Activated CD4-positive, alpha-beta T cell treated with anti-CD3 and anti-CD28 coated beads, Interleukin-2, amount 10 ng/mL, durations not matched to agents 7 days and 5 days (primary cell): ENCODE data around the gene FAM241B. TPM values are rescaled to one million over a fixed set of nuclear protein-coding genes. Genes with fewer than 3 reads are reported as not detected.

Experiments
- CTCF ChIA-PET: fragments of 350-600 bp; sonication (Branson Sonifier 250); formaldehyde crosslinking; loops from one replicate; lab custom pipeline; 2021; ENCODE audit warnings: antibody characterized with exemption; lab: Charles Lee
- POLR2A ChIA-PET: fragments of 350-600 bp; sonication (Branson Sonifier 250); formaldehyde crosslinking; loops from one replicate; lab custom pipeline; 2021; ENCODE audit warnings: antibody characterized with exemption; lab: Charles Lee
- DNase-seq: peaks from one replicate; pipeline ENCODE4 v3.0.0-alpha.2; 2020
- H3K27ac Mint-ChIP-seq: one replicate; pipeline ENCODE4 v1.8.0; 2021; ENCODE audit warnings: mild to moderate bottlenecking, moderate library complexity, mixed read lengths
- H3K27me3 Mint-ChIP-seq: one replicate; pipeline ENCODE4 v1.8.0; 2021; ENCODE audit warnings: mixed read lengths
- H3K36me3 Mint-ChIP-seq: one replicate; pipeline ENCODE4 v1.8.0; 2021; ENCODE audit warnings: low read depth, mixed read lengths
- H3K4me1 Mint-ChIP-seq: one replicate; pipeline ENCODE4 v1.8.0; 2021; ENCODE audit warnings: mixed read lengths
- H3K4me3 Mint-ChIP-seq: one replicate; pipeline ENCODE4 v1.8.0; 2021; ENCODE audit warnings: mild to moderate bottlenecking, moderate library complexity, mixed read lengths
- H3K9me3 Mint-ChIP-seq: one replicate; pipeline ENCODE4 v1.8.0; 2021; ENCODE audit warnings: mixed read lengths
- total RNA-seq, 2 experiments: library from RNA; stranded (reverse); gene quantifications; one replicate each; pipeline ENCODE4 v1.2.3, GENCODE V29; 2021

Gene FAM241B
- 1 to 10 TPM; 3.4 to 4.2 TPM for total RNA-seq

GRCh38 chr10:69629897-69630650 is at the start of gene FAM241B:
TSS of gene FAM241B (plus strand) at chr10:69630247. CDS start at chr10:69631744, 1,497 bp downstream.
- no peaks in the 10 kb centered on the region for H3K27me3 Mint-ChIP-seq

GRCh38 chr10:69580435-69580834 is 49.6 kb upstream of the FAM241B start:
- ChIA-PET CTCF (interaction anchor here (1.5 kb wide), 1 partner anchor 9 kb away, joined by 4 read pairs; no protein-coding TSS in a partner anchor), POLR2A (no interaction called here)
- H3K9me3 Mint-ChIP-seq, result no peaks in the 10 kb centered on the region
- no peak for DNase-seq
- no peaks in the 10 kb centered on the region for H3K4me1 Mint-ChIP-seq
- H3K27me3 Mint-ChIP-seq, result peaks cover 57% of the 10 kb centered on the region
- H3K4me3 Mint-ChIP-seq, result no peak overlapping the region
- H3K27ac Mint-ChIP-seq, result no peak overlapping the region
- no peaks in the 10 kb centered on the region for H3K36me3 Mint-ChIP-seq

More at GRCh38 chr10:69629897-69630650, at the start of gene FAM241B:
- peaks cover 16% of the 10 kb centered on the region for H3K4me1 Mint-ChIP-seq
- peak; percentile 81 for DNase-seq
- CTCF ChIA-PET, result interaction anchor here (0.8 to 2.5 kb wide), 8 partner anchors 9 to 222 kb away, joined by 3 to 6 read pairs (median 4); no protein-coding TSS in a partner anchor
- POLR2A ChIA-PET, result no interaction called here
- H3K4me3 Mint-ChIP-seq, result peak within 1 kb of the TSS; percentile 61
- H3K9me3 Mint-ChIP-seq, result peaks cover 3% of the 10 kb centered on the region
- H3K27ac Mint-ChIP-seq, result peak within 1 kb of the TSS; percentile 51
- peaks cover 2% of the 10 kb centered on the region for H3K36me3 Mint-ChIP-seq

- ChIA-PET POLR2A (no interaction called here), CTCF (interaction anchor here (1.2 kb wide), 1 partner anchor 16 kb away, joined by 3 read pairs; no protein-coding TSS in a partner anchor)
- Mint-ChIP-seq H3K27ac (no peak overlapping the region), H3K9me3 (peaks cover 2% of the 10 kb centered on the region), H3K4me3 (no peak overlapping the region), H3K4me1 (peaks cover 4% of the 10 kb centered on the region), H3K27me3 (peaks cover 36% of the 10 kb centered on the region), H3K36me3 (no peaks in the 10 kb centered on the region)
- DNase-seq, result no peak
These were observed 46.9 kb upstream of the FAM241B start for GRCh38 chr10:69583106-69583505.

GRCh38 chr10:69584624-69585023 is 45.4 kb upstream of the FAM241B start:
- no peak for DNase-seq
- CTCF ChIA-PET, result no interaction called here

GRCh38 chr10:69588358-69588757 is 41.7 kb upstream of the FAM241B start:
- CTCF ChIA-PET, result interaction anchor here (1.2 kb wide), 1 partner anchor 25 kb away, joined by 4 read pairs; no protein-coding TSS in a partner anchor
- POLR2A ChIA-PET, result interaction anchor here (0.7 kb wide), 1 partner anchor 75 kb away, joined by 3 read pairs; no protein-coding TSS in a partner anchor
- Mint-ChIP-seq H3K27me3 (peaks cover 3% of the 10 kb centered on the region), H3K4me1 (peaks cover 16% of the 10 kb centered on the region), H3K9me3 (peaks cover 2% of the 10 kb centered on the region), H3K4me3 (no peak overlapping the region), H3K27ac (no peak overlapping the region), H3K36me3 (no peaks in the 10 kb centered on the region)
- DNase-seq, result no peak

More at GRCh38 chr10:69584624-69585023, 45.4 kb upstream of the FAM241B start:
- H3K4me3 Mint-ChIP-seq, result no peak overlapping the region
- no peak overlapping the region for H3K27ac Mint-ChIP-seq
- peaks cover 23% of the 10 kb centered on the region for H3K27me3 Mint-ChIP-seq
- peaks cover 2% of the 10 kb centered on the region for H3K9me3 Mint-ChIP-seq
- peaks cover 16% of the 10 kb centered on the region for H3K4me1 Mint-ChIP-seq
- H3K36me3 Mint-ChIP-seq, result no peaks in the 10 kb centered on the region
- POLR2A ChIA-PET, result no interaction called here

- DNase-seq, result no peak
- Mint-ChIP-seq H3K36me3 (no peaks in the 10 kb centered on the region), H3K4me3 (no peak overlapping the region), H3K27ac (no peak overlapping the region), H3K4me1 (no peaks in the 10 kb centered on the region), H3K27me3 (peaks cover 36% of the 10 kb centered on the region), H3K9me3 (no peaks in the 10 kb centered on the region)
- ChIA-PET POLR2A (no interaction called here), CTCF (interaction anchor here (1.6 to 2.1 kb wide), 2 partner anchors 29 to 73 kb away, joined by 3 to 5 read pairs; no protein-coding TSS in a partner anchor)
These were observed 29.2 kb upstream of the FAM241B start for GRCh38 chr10:69600761-69601330.

GRCh38 chr10:69609077-69609476 is 21.0 kb upstream of the FAM241B start:
- no peak overlapping the region for H3K4me3 Mint-ChIP-seq
- H3K36me3 Mint-ChIP-seq, result no peaks in the 10 kb centered on the region
- ChIA-PET POLR2A (no interaction called here), CTCF (no interaction called here)
- no peaks in the 10 kb centered on the region for H3K4me1 Mint-ChIP-seq
- DNase-seq, result no peak
- no peak overlapping the region for H3K27ac Mint-ChIP-seq
- no peaks in the 10 kb centered on the region for H3K9me3 Mint-ChIP-seq
- H3K27me3 Mint-ChIP-seq, result peaks cover 30% of the 10 kb centered on the region

- ChIA-PET POLR2A (no interaction called here), CTCF (interaction anchor here (1.2 kb wide), 1 partner anchor 24 kb away, joined by 4 read pairs; no protein-coding TSS in a partner anchor)
- Mint-ChIP-seq H3K27me3 (peaks cover 22% of the 10 kb centered on the region), H3K4me3 (no peak overlapping the region), H3K36me3 (no peaks in the 10 kb centered on the region), H3K4me1 (no peaks in the 10 kb centered on the region), H3K27ac (no peak overlapping the region), H3K9me3 (no peaks in the 10 kb centered on the region)
- no peak for DNase-seq
These were observed 17.3 kb upstream of the FAM241B start for GRCh38 chr10:69612760-69613159.

- Mint-ChIP-seq H3K4me1 (no peaks in the 10 kb centered on the region), H3K9me3 (no peaks in the 10 kb centered on the region), H3K27ac (no peak overlapping the region), H3K4me3 (no peak overlapping the region), H3K27me3 (peaks cover 14% of the 10 kb centered on the region), H3K36me3 (no peaks in the 10 kb centered on the region)
- ChIA-PET POLR2A (no interaction called here), CTCF (no interaction called here)
- DNase-seq, result no peak
These were observed 15.9 kb upstream of the FAM241B start for GRCh38 chr10:69614130-69614529.

- Mint-ChIP-seq H3K27me3 (peaks cover 2% of the 10 kb centered on the region), H3K9me3 (no peaks in the 10 kb centered on the region), H3K4me3 (no peak overlapping the region), H3K27ac (no peak overlapping the region), H3K36me3 (no peaks in the 10 kb centered on the region), H3K4me1 (peaks cover 9% of the 10 kb centered on the region)
- no peak for DNase-seq
- CTCF ChIA-PET, result interaction anchor here (1.2 kb wide), 1 partner anchor 29 kb away, joined by 3 read pairs; no protein-coding TSS in a partner anchor
- POLR2A ChIA-PET, result no interaction called here
These were observed 13.7 kb upstream of the FAM241B start for GRCh38 chr10:69616358-69616757.

- peaks cover 7% of the 10 kb centered on the region for H3K36me3 Mint-ChIP-seq
- peaks cover 12% of the 10 kb centered on the region for H3K9me3 Mint-ChIP-seq
- no peak for DNase-seq
- peaks cover 16% of the 10 kb centered on the region for H3K4me1 Mint-ChIP-seq
- ChIA-PET POLR2A (no interaction called here), CTCF (interaction anchor here (1.3 kb wide), 1 partner anchor 11 kb away, joined by 4 read pairs; no protein-coding TSS in a partner anchor)
- no peaks in the 10 kb centered on the region for H3K27me3 Mint-ChIP-seq
- no peak overlapping the region for H3K27ac Mint-ChIP-seq
- no peak overlapping the region for H3K4me3 Mint-ChIP-seq
These were observed 11.3 kb upstream of the FAM241B start for GRCh38 chr10:69618746-69619145.

GRCh38 chr10:69619626-69620025 is 10.4 kb upstream of the FAM241B start:
- Mint-ChIP-seq H3K36me3 (peaks cover 12% of the 10 kb centered on the region), H3K27ac (no peak overlapping the region), H3K4me3 (no peak overlapping the region), H3K4me1 (peaks cover 25% of the 10 kb centered on the region), H3K9me3 (peaks cover 21% of the 10 kb centered on the region), H3K27me3 (no peaks in the 10 kb centered on the region)
- CTCF ChIA-PET, result interaction anchor here (0.6 to 1.3 kb wide), 4 partner anchors 10 to 174 kb away, joined by 3 to 5 read pairs (median 4); no protein-coding TSS in a partner anchor
- no peak for DNase-seq
- POLR2A ChIA-PET, result no interaction called here

- POLR2A ChIA-PET, result no interaction called here
- DNase-seq, result no peak
- Mint-ChIP-seq H3K4me3 (no peak overlapping the region), H3K9me3 (peaks cover 26% of the 10 kb centered on the region), H3K36me3 (peaks cover 12% of the 10 kb centered on the region), H3K4me1 (peaks cover 32% of the 10 kb centered on the region), H3K27me3 (no peaks in the 10 kb centered on the region), H3K27ac (no peak overlapping the region)
- CTCF ChIA-PET, result interaction anchor here (1.3 kb wide), 1 partner anchor 27 kb away, joined by 3 read pairs; no protein-coding TSS in a partner anchor
These were observed 9.4 kb upstream of the FAM241B start for GRCh38 chr10:69620625-69621024.
